HL-60 (cell line): Measurements from ENCODE around the gene NHERF1.
A peak's percentile ranks its signal among the peaks of the same experiment; 100 is the strongest.

Source experiments
- DNase-seq, 2 experiments: peaks; one replicate each; pipeline ENCODE4 v3.0.0-alpha.2; 2010 to 2020; ENCODE audit warnings: low read depth in 1 of 2, low spot score in 1 of 2
- H3K27ac ChIP-seq: fragments of 250-450 bp; sonication (Bioruptor Pico); replicated peaks from 2 replicates; pipeline ENCODE4 v1.5.1; 2020; ENCODE audit warnings: mild to moderate bottlenecking, moderate library complexity
- H3K27me3 ChIP-seq: fragments of 250-450 bp; sonication (Bioruptor Pico); 2 replicates; pipeline ENCODE4 v1.5.1; 2021; ENCODE audit warnings: mild to moderate bottlenecking, moderate library complexity; ENCODE audit not compliant: insufficient read depth, poor library complexity, severe bottlenecking
- H3K4me3 ChIP-seq: replicated peaks from 2 replicates; pipeline ENCODE4 v1.5.1; 2011; ENCODE audit warnings: mild to moderate bottlenecking, control low read depth, low read length; ENCODE audit not compliant: insufficient read depth
- CTCF ChIP-seq: IDR thresholded peaks from one replicate; pipeline ENCODE4 v1.5.1; 2011; ENCODE audit warnings: low read length, control low read depth, inconsistent platforms; ENCODE audit not compliant: insufficient read depth
- GABPA ChIP-seq: IDR thresholded peaks from 2 replicates; pipeline ENCODE4 v1.6.1; 2012; ENCODE audit warnings: low read depth
- POLR2AphosphoS5 ChIP-seq: IDR thresholded peaks from 2 replicates; pipeline ENCODE4 v1.6.1; 2012; ENCODE audit warnings: low read depth
- REST ChIP-seq: IDR thresholded peaks from 2 replicates; pipeline ENCODE4 v1.6.1; 2012; ENCODE audit warnings: low read depth; ENCODE audit not compliant: insufficient replicate concordance
- SPI1 ChIP-seq: IDR thresholded peaks from 2 replicates; pipeline ENCODE4 v1.6.1; 2012; ENCODE audit warnings: low read depth, mild to moderate bottlenecking, borderline replicate concordance

Gene NHERF1

GRCh38 chr17:74807925-74808324, 59.5 kb downstream of the NHERF1 start:
- no peak for DNase-seq
- H3K27me3 ChIP-seq = no peaks in the 10 kb centered on the region
- no peak overlapping the region for H3K4me3 ChIP-seq
- TF ChIP-seq REST (no peak), SPI1 (peak; percentile 73)
- no peak overlapping the region for H3K27ac ChIP-seq

- peak in 1 of 2 experiments; percentile 61 for DNase-seq
Observed at GRCh38 chr17:74808714-74809430, 60.4 kb downstream of the NHERF1 start.

GRCh38 chr17:74810699-74811485, 62.5 kb downstream of the NHERF1 start:
- DNase-seq = no peak
- no peak overlapping the region for H3K4me3 ChIP-seq
- H3K27me3 ChIP-seq = no peaks in the 10 kb centered on the region
- H3K27ac ChIP-seq = no peak overlapping the region
- TF ChIP-seq CTCF = no peak
- TF ChIP-seq GABPA = no peak
- no peak for TF ChIP-seq POLR2AphosphoS5
- TF ChIP-seq REST = no peak
- no peak for TF ChIP-seq SPI1

More at GRCh38 chr17:74808714-74809430, 60.4 kb downstream of the NHERF1 start:
- H3K4me3 ChIP-seq = no peak overlapping the region
- no peak overlapping the region for H3K27ac ChIP-seq
- TF ChIP-seq SPI1 (peak; percentile 60), CTCF (no peak)
- H3K27me3 ChIP-seq = no peaks in the 10 kb centered on the region

DNA sequence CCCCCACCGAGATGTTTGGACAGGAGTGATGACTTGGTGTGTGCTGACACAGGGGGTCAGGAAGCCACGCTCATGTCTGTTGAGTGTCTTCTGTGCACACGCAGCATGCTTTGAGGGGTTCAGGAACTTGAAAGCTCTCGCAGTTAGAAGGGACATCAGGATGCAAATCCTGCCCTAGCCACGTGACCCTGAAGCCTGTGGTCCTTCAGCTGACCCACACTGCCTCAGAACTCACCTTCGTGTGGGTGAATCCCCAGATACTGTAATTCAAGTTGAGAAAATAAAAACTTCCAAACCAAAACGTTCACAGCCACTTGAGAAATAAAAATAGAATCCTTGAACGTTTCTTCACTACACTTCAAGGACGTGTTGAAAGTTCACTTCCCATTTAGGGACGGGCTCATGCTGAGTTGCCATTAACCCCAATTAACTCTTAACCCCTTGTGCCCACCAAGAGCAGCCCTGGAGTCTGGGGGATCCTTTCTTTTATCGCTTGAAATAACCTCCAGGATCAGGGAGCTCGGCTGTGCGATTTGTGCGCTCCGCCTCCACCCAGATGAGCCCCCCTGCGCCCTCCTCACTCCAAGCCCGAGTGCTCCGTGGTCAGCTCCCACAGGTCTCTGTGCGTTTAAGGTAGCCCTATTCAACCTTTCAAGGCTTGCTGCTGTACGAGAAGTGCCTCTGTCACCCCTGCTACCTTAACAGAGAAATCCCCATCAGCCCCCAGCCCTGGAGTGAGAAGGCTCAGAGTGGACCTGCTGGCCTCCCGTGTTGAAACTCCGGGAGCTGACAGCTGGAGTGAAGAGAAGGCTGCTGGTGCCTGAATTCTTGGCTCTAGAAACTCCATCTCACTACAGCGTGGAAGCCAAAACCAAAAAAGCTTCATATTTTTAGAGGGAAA, 63.9 kb downstream of the NHERF1 start:
- H3K27me3 ChIP-seq = no peaks in the 10 kb centered on the region
- no peak overlapping the region for H3K27ac ChIP-seq
- no peak for DNase-seq
- TF ChIP-seq SPI1 = peak; percentile 58; the same call in 1 of the 2 replicates
- no peak for TF ChIP-seq CTCF
- no peak overlapping the region for H3K4me3 ChIP-seq
